HepG2 (cell line): ENCODE results near the gene NTM. TPM values are rescaled to one million over a fixed set of nuclear protein-coding genes. Genes with fewer than 3 reads are reported as not detected.

Source experiments
- ATAC-seq: fragments of 200-7000 bp; cut with Tn5 transposase; 3 replicates; pipeline ENCODE4 v1.9.1; 2020; ENCODE audit warnings: mild to moderate bottlenecking, moderate library complexity
- BruUV-seq: library from RNA; stranded (reverse); fragments of 400-500 nt; replicated peaks from 2 replicates; lab custom pipeline; 2021; lab: Mats Ljungman, UMichigan
- CTCF ChIA-PET: fragments of 300-600 bp; formaldehyde crosslinking; extraction: SDS; loops from one replicate; lab custom pipeline; 2021; ENCODE audit warnings: low total read pairs, inconsistent platforms, low intra/inter-chr PET ratio; lab: Yijun Ruan, JAX
- POLR2A ChIA-PET: fragments of 350-600 bp; sonication (Branson Sonifier 250); formaldehyde crosslinking; loops from one replicate; lab custom pipeline; 2020; ENCODE audit warnings: antibody characterized with exemption, inconsistent platforms; lab: Yijun Ruan, JAX
- DNase-seq: peaks from one replicate; pipeline ENCODE4 v3.0.0-alpha.2; 2015; ENCODE audit warnings: low spot score
- FAIRE-seq: peaks from 3 replicates; lab custom pipeline; 2011; peaks lifted over from hg19 to GRCh38; lab: Jason Lieb, UNC
- H2AFZ ChIP-seq: one replicate; pipeline ENCODE4 v1.6.1; 2011; ENCODE audit warnings: low read length, inconsistent platforms
- H3K27ac ChIP-seq: fragments of 300-600 bp; 3 replicates; pipeline ENCODE4 v1.8.0; 2011; ENCODE audit warnings: mixed run types, mild to moderate bottlenecking, mixed read lengths, low read length, inconsistent platforms; ENCODE audit not compliant: insufficient read depth; ENCODE audit errors: extremely low read length
- H3K27me3 ChIP-seq, 2 experiments: fragments of 200-600 bp in 1 of 2; 2 replicates in 1 of 2; 3 replicates in 1 of 2; pipeline versions ENCODE4 v1.6.0 to v1.8.0; 2011; ENCODE audit warnings: low read length in 2 of 2, mild to moderate bottlenecking in 2 of 2, moderate library complexity in 2 of 2, inconsistent platforms in 1 of 2; ENCODE audit not compliant: insufficient read depth in 2 of 2, control insufficient read depth in 1 of 2
- H3K36me3 ChIP-seq, 2 experiments: fragments of 200-600 bp in 1 of 2; replicated peaks in 1 of 2; 2 replicates in 1 of 2; 3 replicates in 1 of 2; pipeline versions ENCODE4 v1.5.1 to v1.8.0; 2011; ENCODE audit warnings: low read length in 2 of 2, inconsistent platforms in 1 of 2; ENCODE audit not compliant: insufficient read depth in 2 of 2, control insufficient read depth in 1 of 2
- H3K4me1 ChIP-seq: 2 replicates; pipeline ENCODE4 v1.5.1; 2012; ENCODE audit warnings: low read length, inconsistent platforms; ENCODE audit not compliant: insufficient read depth
- H3K4me2 ChIP-seq: 2 replicates; pipeline ENCODE4 v1.6.0; 2011; ENCODE audit warnings: low read depth, low read length, inconsistent platforms
- H3K4me3 ChIP-seq, 3 experiments: fragments of 200-600 bp in 1 of 3; sonication (generic), shearing (Covaris generic) in 1 of 3; replicated peaks in 1 of 3; 2 replicates each; pipeline ENCODE4 v1.5.1; 2011 to 2016; ENCODE audit warnings: low read length in 3 of 3, inconsistent platforms in 2 of 3, low read depth in 2 of 3, mild to moderate bottlenecking in 2 of 3, control low read depth in 1 of 3, mixed read lengths in 1 of 3; ENCODE audit not compliant: insufficient read depth in 1 of 3
- H3K79me2 ChIP-seq: one replicate; pipeline ENCODE4 v1.6.1; 2011; ENCODE audit warnings: low read length, inconsistent platforms; ENCODE audit not compliant: insufficient read depth
- H3K9ac ChIP-seq: 2 replicates; pipeline ENCODE4 v1.6.0; 2011; ENCODE audit warnings: mild to moderate bottlenecking, low read depth, low read length, inconsistent platforms; ENCODE audit not compliant: insufficient read depth
- H3K9me3 ChIP-seq: 2 replicates; pipeline ENCODE4 v1.5.1; 2012; ENCODE audit warnings: mild to moderate bottlenecking, low read length
- H4K20me1 ChIP-seq: 2 replicates; pipeline ENCODE4 v1.6.0; 2011; ENCODE audit warnings: inconsistent platforms, mild to moderate bottlenecking, low read length, moderate library complexity; ENCODE audit not compliant: insufficient read depth
- ATF1 ChIP-seq: IDR thresholded peaks from 2 replicates; pipeline ENCODE4 v1.6.1; 2016; ENCODE audit warnings: mild to moderate bottlenecking, control low read depth
- E2F2 ChIP-seq: sonication (generic); formaldehyde crosslinking; IDR thresholded peaks from 2 replicates; pipeline ENCODE4 v1.4.0; 2020; ENCODE audit warnings: missing genetic modification reagents, borderline replicate concordance
- FLYWCH1 ChIP-seq: sonication (generic); formaldehyde crosslinking; IDR thresholded peaks from 2 replicates; pipeline ENCODE4 v1.8.1; 2023; ENCODE audit warnings: mild to moderate bottlenecking, missing genetic modification reagents
- FOSL2 ChIP-seq: sonication (generic); formaldehyde crosslinking; IDR thresholded peaks from 2 replicates; pipeline ENCODE4 v1.4.0; 2020; ENCODE audit warnings: missing genetic modification reagents
- HCFC1 ChIP-seq: fragments of 150-350 bp; IDR thresholded peaks from 2 replicates; pipeline ENCODE4 v1.6.1; 2014; ENCODE audit warnings: low read depth, low read length
- MED13 ChIP-seq: sonication (generic); formaldehyde crosslinking; IDR thresholded peaks from 2 replicates; pipeline ENCODE4 v1.5.0; 2020; ENCODE audit warnings: missing genetic modification reagents
- PCBP1 ChIP-seq: fragments of 200-400 bp; formaldehyde crosslinking; IDR thresholded peaks from 2 replicates; pipeline ENCODE4 v1.6.1; 2017; ENCODE audit warnings: mild to moderate bottlenecking, low read depth, low read length, borderline replicate concordance
- POLR2G ChIP-seq: fragments of 200-400 bp; formaldehyde crosslinking; IDR thresholded peaks from 2 replicates; pipeline ENCODE4 v1.6.1; 2018; ENCODE audit warnings: mild to moderate bottlenecking, low read depth, low read length, moderate library complexity
- RAD51 ChIP-seq: fragments of 450-650 bp; IDR thresholded peaks from 2 replicates; pipeline ENCODE4 v1.6.1; 2016; ENCODE audit warnings: borderline replicate concordance
- SMARCE1 ChIP-seq: fragments of 450-650 bp; IDR thresholded peaks from 2 replicates; pipeline ENCODE4 v1.6.1; 2017; ENCODE audit warnings: borderline replicate concordance
- U2AF2 ChIP-seq: fragments of 200-400 bp; formaldehyde crosslinking; IDR thresholded peaks from 2 replicates; pipeline ENCODE4 v1.6.1; 2017; ENCODE audit warnings: low read depth, mild to moderate bottlenecking, low read length
- XBP1 ChIP-seq: sonication (generic); formaldehyde crosslinking; IDR thresholded peaks from 2 replicates; pipeline ENCODE4 v1.5.0; 2020; ENCODE audit warnings: missing genetic modification reagents
- ZNF263 ChIP-seq: sonication (generic); formaldehyde crosslinking; IDR thresholded peaks from 2 replicates; pipeline ENCODE4 v1.4.0; 2020; ENCODE audit warnings: missing genetic modification reagents
- ZNF549 ChIP-seq: sonication (generic); formaldehyde crosslinking; IDR thresholded peaks from 2 replicates; pipeline ENCODE4 v1.5.0; 2020; ENCODE audit warnings: missing genetic modification reagents
- ZNF605 ChIP-seq: sonication (generic); formaldehyde crosslinking; IDR thresholded peaks from 2 replicates; pipeline ENCODE4 v1.8.0; 2022; ENCODE audit warnings: mild to moderate bottlenecking, missing genetic modification reagents
- ZNF678 ChIP-seq: sonication (generic); formaldehyde crosslinking; IDR thresholded peaks from 2 replicates; pipeline ENCODE4 v1.4.0; 2020; ENCODE audit warnings: mild to moderate bottlenecking, missing genetic modification reagents
- ZNF761 ChIP-seq: sonication (generic); formaldehyde crosslinking; conservative IDR thresholded peaks from 2 replicates; pipeline ENCODE4 v1.4.0; 2020; ENCODE audit warnings: mild to moderate bottlenecking, missing genetic modification reagents
- WGBS: methylation state at CpG from one replicate; pipeline ENCODE4 v1.1.6; 2017; ENCODE audit warnings: low lambda C conversion rate; 5-methylcytosine and 5-hydroxymethylcytosine counted together
- in situ Hi-C: cut with HindIII; loops from 2 replicates; pipeline ENCODE4 v1.10.0; 2017; ENCODE audit warnings: low pct_unique_long_range_greater_than_20kb; ENCODE audit not compliant: extremely low pct_ligation_motif_present
- intact Hi-C: fragments of 100-400 bp; cut with micrococcal nuclease; formaldehyde crosslinking; loops from one replicate; pipeline ENCODE4 v1.10.0; 2022; ENCODE audit not compliant: unreplicated experiment
- polyA plus RNA-seq, 8 experiments: library from polyadenylated mRNA; depleted of rRNA in 3 of 8; stranded (reverse) in 7 of 8; unstranded in 1 of 8; fragments of >200 nt; fragmentation: Illumina TruSeq in 4 of 8; extraction: Trizol in 4 of 8; gene quantifications; 2 replicates each; pipeline versions ENCODE4 v1.2.1 to v1.2.3, GENCODE V29; 2011 to 2016; ENCODE audit warnings: low read depth in 4 of 8, missing spikeins in 1 of 8, mixed read lengths in 1 of 8; ENCODE audit not compliant: insufficient read depth in 1 of 8
- total RNA-seq, 5 experiments: library from RNA; depleted of rRNA; stranded (reverse); fragments of >200 nt; fragmentation: Illumina TruSeq; extraction: Trizol; gene quantifications; 2 replicates each; pipeline ENCODE4 v1.2.3, GENCODE V29; 2016; ENCODE audit warnings: low read depth in 1 of 5
- TF ChIP-seq, protein P1 (sequence below): sonication (generic); formaldehyde crosslinking; IDR thresholded peaks from 2 replicates; pipeline ENCODE4 v1.5.1; 2020; ENCODE audit warnings: mild to moderate bottlenecking, missing genetic modification reagents, borderline replicate concordance

NTM gene
- total and polyA plus RNA-seq, 2 of the 13 experiments (the other 11 are each of a cell fraction or from before 2014, with no cell fraction given), result not detected

GRCh38 chr11:132122735-132123134 is 752.3 kb downstream of the NTM start:
- H3K4me3 ChIP-seq, result no peak overlapping the region
- no peak for FAIRE-seq
- no peak overlapping the region for H3K27ac ChIP-seq
- H3K79me2 ChIP-seq, result no peaks in the 10 kb centered on the region
- no peaks in the 10 kb centered on the region for H3K27me3 ChIP-seq
- in situ Hi-C loops, result loop anchor here (25.0 kb wide), 1 partner anchor 940 kb away; no protein-coding TSS in a partner anchor
- 0% methylated on average over 4 of the region's 4 CpGs for WGBS
- H2AFZ ChIP-seq, result no peak overlapping the region
- no peaks in the 10 kb centered on the region for H3K4me1 ChIP-seq
- BruUV-seq, result no TSS peak
- H3K4me2 ChIP-seq, result no peak overlapping the region
- TF ChIP-seq ATF1 (CRISPR knock-in tag) (no peak), FLYWCH1 (no peak), ZNF549 (no peak), MED13 (no peak), E2F2 (CRISPR knock-in tag) (no peak)
- TF ChIP-seq, all 625 proteins: peak for 0
- DNase-seq, result no peak
- Histone ChIP-seq H3K9ac (no peak overlapping the region), H3K36me3 (no peaks in the 10 kb centered on the region), H3K9me3 (no peaks in the 10 kb centered on the region), H4K20me1 (no peaks in the 10 kb centered on the region)
- ChIA-PET POLR2A (no interaction called here), CTCF (no interaction called here)
- no peak for ATAC-seq
- intact Hi-C loops, result no loop called here

- no TSS peak for BruUV-seq
- CTCF ChIA-PET, result no interaction called here
- FAIRE-seq (no peak), ATAC-seq (no peak), DNase-seq (no peak)
- H2AFZ ChIP-seq, result no peak overlapping the region
- no peak overlapping the region for H3K9ac ChIP-seq
- H3K4me2 ChIP-seq, result no peak overlapping the region
- intact Hi-C loops (no loop called here), in situ Hi-C loops (loop anchor here (25.0 kb wide), 1 partner anchor 939 kb away; no protein-coding TSS in a partner anchor)
- POLR2A ChIA-PET, result no interaction called here
- no peak overlapping the region for H3K27ac ChIP-seq
- H3K27me3 ChIP-seq, result no peaks in the 10 kb centered on the region
- H3K79me2 ChIP-seq, result no peaks in the 10 kb centered on the region
- no peak overlapping the region for H3K4me3 ChIP-seq
- H3K36me3 ChIP-seq, result no peaks in the 10 kb centered on the region
- no peaks in the 10 kb centered on the region for H3K9me3 ChIP-seq
- 7% methylated on average over 3 of the region's 10 CpGs for WGBS
- H3K4me1 ChIP-seq, result no peaks in the 10 kb centered on the region
- no peaks in the 10 kb centered on the region for H4K20me1 ChIP-seq
- TF ChIP-seq ZNF678 (CRISPR knock-in tag) (no peak), ZNF605 (CRISPR knock-in tag) (no peak), ZNF761 (no peak), HCFC1 (no peak), XBP1 (no peak), FOSL2 (CRISPR knock-in tag) (no peak), PCBP1 (no peak), U2AF2 (no peak), RAD51 (no peak), ZNF263 (CRISPR knock-in tag) (no peak), SMARCE1 (no peak), POLR2G (no peak)
- TF ChIP-seq, protein P1, sequence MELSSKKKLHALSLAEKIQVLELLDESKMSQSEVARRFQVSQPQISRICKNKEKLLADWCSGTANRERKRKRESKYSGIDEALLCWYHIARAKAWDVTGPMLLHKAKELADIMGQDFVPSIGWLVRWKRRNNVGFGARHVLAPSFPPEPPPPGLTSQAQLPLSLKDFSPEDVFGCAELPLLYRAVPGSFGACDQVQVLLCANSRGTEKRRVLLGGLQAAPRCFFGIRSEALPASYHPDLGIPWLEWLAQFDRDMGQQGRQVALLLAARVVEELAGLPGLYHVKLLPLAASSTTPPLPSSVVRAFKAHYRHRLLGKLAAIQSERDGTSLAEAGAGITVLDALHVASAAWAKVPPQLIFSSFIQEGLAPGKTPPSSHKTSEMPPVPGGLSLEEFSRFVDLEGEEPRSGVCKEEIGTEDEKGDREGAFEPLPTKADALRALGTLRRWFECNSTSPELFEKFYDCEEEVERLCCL (CRISPR knock-in tag), result no peak
These were observed 753.0 kb downstream of the NTM start for GRCh38 chr11:132123449-132123848.
